A549 (cell line): ENCODE measurements around the gene FAH. TPM values are rescaled to one million over a fixed set of nuclear protein-coding genes. Genes with fewer than 3 reads are reported as not detected.

Experiments
- ATAC-seq, 2 experiments: fragments of 200-7000 bp in 1 of 2; fragments of >200 bp in 1 of 2; cut with Nextera tagmentation in 1 of 2; cut with Tn5 transposase in 1 of 2; 3 replicates each; pipeline versions ENCODE4 v1.8.0 to v1.9.1; 2018 to 2020; ENCODE audit warnings: mild to moderate bottlenecking in 1 of 2, moderate library complexity in 1 of 2
- CTCF ChIA-PET: fragments of 300-600 bp; sonication (Branson Sonifier 250); formaldehyde crosslinking; extraction: SDS; loops from one replicate; lab custom pipeline; 2021; ENCODE audit warnings: antibody characterized with exemption, inconsistent platforms; lab: Yijun Ruan, JAX
- POLR2A ChIA-PET: fragments of 350-600 bp; formaldehyde crosslinking; extraction: SDS; loops from one replicate; lab custom pipeline; 2021; ENCODE audit warnings: antibody characterized with exemption, inconsistent platforms; lab: Yijun Ruan, JAX
- DNase-seq, 2 experiments: peaks; one replicate each; pipeline versions ENCODE4 v3.0.0 to v3.0.0-alpha.2; 2011 to 2016; ENCODE audit warnings: low read depth in 1 of 2, low spot score in 1 of 2
- FAIRE-seq: peaks from 2 replicates; lab custom pipeline; 2011; peaks lifted over from hg19 to GRCh38; lab: Jason Lieb, UNC
- H3K27ac ChIP-seq, 2 experiments: fragments of >200 bp; sonication (Bioruptor Twin); formaldehyde crosslinking; 3 replicates each; pipeline ENCODE4 v1.5.1; 2016 to 2017
- H3K4me1 ChIP-seq: fragments of >200 bp; sonication (Bioruptor Twin); formaldehyde crosslinking; 3 replicates; pipeline ENCODE4 v1.6.1; 2016
- H3K4me2 ChIP-seq: fragments of >200 bp; sonication (Bioruptor Twin); formaldehyde crosslinking; 3 replicates; pipeline ENCODE4 v1.6.1; 2016
- H3K4me3 ChIP-seq: fragments of >200 bp; sonication (Bioruptor Twin); formaldehyde crosslinking; 3 replicates; pipeline ENCODE4 v1.5.1; 2016
- H3K9me3 ChIP-seq: fragments of >200 bp; sonication (Bioruptor Twin); formaldehyde crosslinking; 3 replicates; pipeline ENCODE4 v1.6.1; 2016
- CBX8 ChIP-seq: fragments of 200-600 bp; sonication (generic); IDR thresholded peaks from 2 replicates; pipeline ENCODE4 v1.6.1; 2016
- CEBPB ChIP-seq, 2 experiments: fragments of >200 bp in 1 of 2; sonication (Bioruptor Twin) in 1 of 2; formaldehyde crosslinking in 1 of 2; IDR thresholded peaks; 2 replicates each; pipeline ENCODE4 v1.6.1; 2012 to 2016
- CHD2 ChIP-seq: fragments of 150-350 bp; IDR thresholded peaks from 2 replicates; pipeline ENCODE4 v1.6.1; 2014; ENCODE audit warnings: low read length; ENCODE audit not compliant: partially characterized antibody
- CHD4 ChIP-seq: fragments of 200-600 bp; sonication (generic); IDR thresholded peaks from 2 replicates; pipeline ENCODE4 v1.6.1; 2016; ENCODE audit warnings: antibody characterized with exemption, mild to moderate bottlenecking, borderline replicate concordance
- EHF ChIP-seq: fragments of 250-450 bp; sonication (Bioruptor Pico); IDR thresholded peaks from 2 replicates; pipeline ENCODE4 v1.5.0; 2020; ENCODE audit warnings: mild to moderate bottlenecking
- EHMT2 ChIP-seq: fragments of 200-600 bp; sonication (generic); IDR thresholded peaks from 2 replicates; pipeline ENCODE4 v1.6.1; 2016; ENCODE audit warnings: antibody characterized with exemption, low read depth, mild to moderate bottlenecking, moderate library complexity
- EP300 ChIP-seq, 2 experiments: fragments of >200 bp; sonication (Bioruptor Twin); formaldehyde crosslinking; IDR thresholded peaks; 2 replicates in 1 of 2; 3 replicates in 1 of 2; pipeline ENCODE4 v1.6.1; 2016 to 2017
- FOSB ChIP-seq: fragments of 250-450 bp; sonication (Bioruptor Pico); IDR thresholded peaks from 2 replicates; pipeline ENCODE4 v1.5.0; 2020; ENCODE audit warnings: mild to moderate bottlenecking, moderate library complexity
- GATA3 ChIP-seq: IDR thresholded peaks from 2 replicates; pipeline ENCODE4 v1.6.1; 2012; ENCODE audit warnings: borderline replicate concordance
- HDAC2 ChIP-seq: fragments of 200-600 bp; sonication (generic); IDR thresholded peaks from 2 replicates; pipeline ENCODE4 v1.6.1; 2016
- HOXA7 ChIP-seq: fragments of 250-450 bp; sonication (Bioruptor Pico); IDR thresholded peaks from 2 replicates; pipeline ENCODE4 v1.5.0; 2020; ENCODE audit warnings: mild to moderate bottlenecking, moderate library complexity
- JUN ChIP-seq, 2 experiments: fragments of >200 bp; sonication (Bioruptor Twin); formaldehyde crosslinking; IDR thresholded peaks; 2 replicates in 1 of 2; 3 replicates in 1 of 2; pipeline ENCODE4 v1.6.1; 2016 to 2017
- KDM1A ChIP-seq: fragments of 200-600 bp; sonication (generic); IDR thresholded peaks from 2 replicates; pipeline ENCODE4 v1.6.1; 2016; ENCODE audit warnings: low read depth, mild to moderate bottlenecking
- KDM5A ChIP-seq: fragments of 200-600 bp; sonication (generic); IDR thresholded peaks from 2 replicates; pipeline ENCODE4 v1.6.1; 2016; ENCODE audit warnings: antibody characterized with exemption, mild to moderate bottlenecking
- MAFK ChIP-seq: fragments of 450-650 bp; IDR thresholded peaks from 2 replicates; pipeline ENCODE4 v1.6.1; 2014; ENCODE audit not compliant: partially characterized antibody
- NFE2L2 ChIP-seq: fragments of 150-350 bp; conservative IDR thresholded peaks from 2 replicates; pipeline ENCODE4 v1.6.1; 2014; ENCODE audit warnings: low read length
- NPAS2 ChIP-seq: fragments of 250-450 bp; sonication (Bioruptor Pico); IDR thresholded peaks from 2 replicates; pipeline ENCODE4 v1.8.0; 2022; ENCODE audit warnings: mild to moderate bottlenecking, moderate library complexity, borderline replicate concordance
- NR3C1 ChIP-seq: fragments of >200 bp; sonication (Bioruptor Twin); formaldehyde crosslinking; IDR thresholded peaks from 3 replicates; pipeline ENCODE4 v1.6.1; 2017
- POLR2AphosphoS2 ChIP-seq: conservative IDR thresholded peaks from 2 replicates; pipeline ENCODE4 v1.6.1; 2012; ENCODE audit warnings: low read length, improper control_type of control experiment, inconsistent platforms
- RCOR1 ChIP-seq: fragments of 150-350 bp; IDR thresholded peaks from 2 replicates; pipeline ENCODE4 v1.6.1; 2014; ENCODE audit warnings: antibody characterized with exemption, low read length, low read depth
- SMC3 ChIP-seq: fragments of >200 bp; sonication (Bioruptor Twin); formaldehyde crosslinking; IDR thresholded peaks from 3 replicates; pipeline ENCODE4 v1.6.1; 2018; ENCODE audit warnings: inconsistent platforms
- SREBF2 ChIP-seq: fragments of 450-650 bp; IDR thresholded peaks from 2 replicates; pipeline ENCODE4 v1.6.1; 2014; ENCODE audit warnings: mild to moderate bottlenecking, moderate library complexity
- TP53 ChIP-seq: fragments of 250-450 bp; sonication (Bioruptor Pico); IDR thresholded peaks from 2 replicates; pipeline ENCODE4 v1.5.0; 2021; ENCODE audit warnings: mild to moderate bottlenecking, moderate library complexity
- ZC3H11A ChIP-seq: fragments of 450-650 bp; IDR thresholded peaks from 2 replicates; pipeline ENCODE4 v1.6.1; 2014; ENCODE audit warnings: antibody characterized with exemption, mild to moderate bottlenecking
- ZSCAN20 ChIP-seq: fragments of 250-450 bp; sonication (Bioruptor Pico); IDR thresholded peaks from 2 replicates; pipeline ENCODE4 v1.8.0; 2022; ENCODE audit warnings: mild to moderate bottlenecking, moderate library complexity
- WGBS: methylation state at CpG from one replicate; pipeline ENCODE4 v1.1.6; 2017; ENCODE audit errors: missing lambda C conversion rate; 5-methylcytosine and 5-hydroxymethylcytosine counted together
- polyA plus RNA-seq, 4 experiments: library from polyadenylated mRNA; depleted of rRNA in 3 of 4; stranded (reverse); fragments of >200 nt; fragmentation: RNase III in 1 of 4; extraction: RNeasy Plus Mini Kit Qiagen cat#74134 plus additional on column Dnase treatment in 1 of 4; gene quantifications; 2 replicates in 3 of 4; 3 replicates in 1 of 4; pipeline ENCODE4 v1.2.3, GENCODE V29; 2011 to 2017
- TF ChIP-seq, protein P1 (sequence below): fragments of >200 bp; sonication (Bioruptor Twin); formaldehyde crosslinking; IDR thresholded peaks from 3 replicates; pipeline ENCODE4 v1.5.1; 2016
- TF ChIP-seq, protein P2 (sequence below): fragments of >200 bp; sonication (Bioruptor Twin); formaldehyde crosslinking; IDR thresholded peaks from 2 replicates; pipeline ENCODE4 v1.6.1; 2016
- TF ChIP-seq, protein P3 (sequence below): IDR thresholded peaks from 2 replicates; pipeline ENCODE4 v1.6.1; 2012
- TF ChIP-seq, protein P4 (sequence below): fragments of 150-350 bp; IDR thresholded peaks from 2 replicates; pipeline ENCODE4 v1.6.1; 2014; ENCODE audit warnings: low read depth, mild to moderate bottlenecking, low read length
- TF ChIP-seq, protein P5 (sequence below): fragments of 250-450 bp; sonication (Bioruptor Pico); IDR thresholded peaks from 2 replicates; pipeline ENCODE4 v1.5.0; 2020; ENCODE audit warnings: low read depth, mild to moderate bottlenecking, moderate library complexity
- TF ChIP-seq, protein P6 (sequence below): fragments of >200 bp; sonication (Bioruptor Twin); formaldehyde crosslinking; IDR thresholded peaks from 3 replicates; pipeline ENCODE4 v1.6.1; 2016

Gene FAH
- polyA plus RNA-seq, 2 of the 4 experiments (the other 2 are of a cell fraction) = 27.3 to 31.9 TPM

DNA sequence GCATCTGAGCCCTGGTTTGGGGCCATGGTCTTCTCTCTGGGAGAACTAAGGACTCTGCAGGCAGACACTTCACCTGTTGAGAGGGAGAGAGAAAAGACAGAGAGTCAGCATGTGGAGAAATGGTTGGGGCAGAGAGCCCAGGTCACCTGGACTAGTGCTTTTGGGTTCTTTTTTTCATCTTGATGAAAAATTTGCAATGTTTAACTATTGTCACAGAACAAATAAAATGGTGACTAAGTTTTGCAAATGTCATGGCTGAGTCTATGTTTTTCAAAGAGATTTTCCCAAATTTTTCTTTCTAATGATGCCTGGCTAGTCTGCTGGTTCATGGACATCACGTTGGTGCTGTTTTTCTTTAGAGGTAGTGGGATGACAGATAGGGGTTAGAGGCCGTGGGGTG lies 17.8 kb downstream of the FAH start:
- WGBS = 70% methylated on average over 2 of the region's 2 CpGs
- no peak overlapping the region for H3K4me3 ChIP-seq
- ChIA-PET CTCF (interaction anchor here (0.7 to 1.3 kb wide), 3 partner anchors 11 to 789 kb away, joined by 3 to 6 read pairs (median 3); no protein-coding TSS in a partner anchor), POLR2A (no interaction called here)
- TF ChIP-seq HDAC2 (no peak), EHF (CRISPR knock-in tag) (no peak), SREBF2 (no peak), EHMT2 (no peak), CEBPB (IDR thresholded peaks at IDR 0.05) (no peak), JUN (IDR thresholded peaks at IDR 0.05) (no peak), NPAS2 (CRISPR knock-in tag) (no peak), HOXA7 (CRISPR knock-in tag) (no peak), SMC3 (no peak), GATA3 (no peak), FOSB (no peak), CHD4 (no peak), CBX8 (no peak), CHD2 (no peak), NR3C1 (no peak)
- TF ChIP-seq, protein P1, sequence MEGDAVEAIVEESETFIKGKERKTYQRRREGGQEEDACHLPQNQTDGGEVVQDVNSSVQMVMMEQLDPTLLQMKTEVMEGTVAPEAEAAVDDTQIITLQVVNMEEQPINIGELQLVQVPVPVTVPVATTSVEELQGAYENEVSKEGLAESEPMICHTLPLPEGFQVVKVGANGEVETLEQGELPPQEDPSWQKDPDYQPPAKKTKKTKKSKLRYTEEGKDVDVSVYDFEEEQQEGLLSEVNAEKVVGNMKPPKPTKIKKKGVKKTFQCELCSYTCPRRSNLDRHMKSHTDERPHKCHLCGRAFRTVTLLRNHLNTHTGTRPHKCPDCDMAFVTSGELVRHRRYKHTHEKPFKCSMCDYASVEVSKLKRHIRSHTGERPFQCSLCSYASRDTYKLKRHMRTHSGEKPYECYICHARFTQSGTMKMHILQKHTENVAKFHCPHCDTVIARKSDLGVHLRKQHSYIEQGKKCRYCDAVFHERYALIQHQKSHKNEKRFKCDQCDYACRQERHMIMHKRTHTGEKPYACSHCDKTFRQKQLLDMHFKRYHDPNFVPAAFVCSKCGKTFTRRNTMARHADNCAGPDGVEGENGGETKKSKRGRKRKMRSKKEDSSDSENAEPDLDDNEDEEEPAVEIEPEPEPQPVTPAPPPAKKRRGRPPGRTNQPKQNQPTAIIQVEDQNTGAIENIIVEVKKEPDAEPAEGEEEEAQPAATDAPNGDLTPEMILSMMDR = no peak
- TF ChIP-seq, protein P2, sequence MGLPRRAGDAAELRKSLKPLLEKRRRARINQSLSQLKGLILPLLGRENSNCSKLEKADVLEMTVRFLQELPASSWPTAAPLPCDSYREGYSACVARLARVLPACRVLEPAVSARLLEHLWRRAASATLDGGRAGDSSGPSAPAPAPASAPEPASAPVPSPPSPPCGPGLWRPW = no peak
- TF ChIP-seq, protein P3, sequence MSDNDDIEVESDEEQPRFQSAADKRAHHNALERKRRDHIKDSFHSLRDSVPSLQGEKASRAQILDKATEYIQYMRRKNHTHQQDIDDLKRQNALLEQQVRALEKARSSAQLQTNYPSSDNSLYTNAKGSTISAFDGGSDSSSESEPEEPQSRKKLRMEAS = no peak
- TF ChIP-seq, protein P4, sequence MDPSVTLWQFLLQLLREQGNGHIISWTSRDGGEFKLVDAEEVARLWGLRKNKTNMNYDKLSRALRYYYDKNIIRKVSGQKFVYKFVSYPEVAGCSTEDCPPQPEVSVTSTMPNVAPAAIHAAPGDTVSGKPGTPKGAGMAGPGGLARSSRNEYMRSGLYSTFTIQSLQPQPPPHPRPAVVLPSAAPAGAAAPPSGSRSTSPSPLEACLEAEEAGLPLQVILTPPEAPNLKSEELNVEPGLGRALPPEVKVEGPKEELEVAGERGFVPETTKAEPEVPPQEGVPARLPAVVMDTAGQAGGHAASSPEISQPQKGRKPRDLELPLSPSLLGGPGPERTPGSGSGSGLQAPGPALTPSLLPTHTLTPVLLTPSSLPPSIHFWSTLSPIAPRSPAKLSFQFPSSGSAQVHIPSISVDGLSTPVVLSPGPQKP = no peak
- DNase-seq = no peak
- peak overlapping the region in 1 of 2 experiments; percentile 20; a peak in 1 of 6 replicates for H3K27ac ChIP-seq
- ATAC-seq = no peak
- no peaks in the 10 kb centered on the region for H3K9me3 ChIP-seq
- H3K4me2 ChIP-seq = no peak overlapping the region
- H3K4me1 ChIP-seq = no peaks in the 10 kb centered on the region
- FAIRE-seq = no peak

DNA sequence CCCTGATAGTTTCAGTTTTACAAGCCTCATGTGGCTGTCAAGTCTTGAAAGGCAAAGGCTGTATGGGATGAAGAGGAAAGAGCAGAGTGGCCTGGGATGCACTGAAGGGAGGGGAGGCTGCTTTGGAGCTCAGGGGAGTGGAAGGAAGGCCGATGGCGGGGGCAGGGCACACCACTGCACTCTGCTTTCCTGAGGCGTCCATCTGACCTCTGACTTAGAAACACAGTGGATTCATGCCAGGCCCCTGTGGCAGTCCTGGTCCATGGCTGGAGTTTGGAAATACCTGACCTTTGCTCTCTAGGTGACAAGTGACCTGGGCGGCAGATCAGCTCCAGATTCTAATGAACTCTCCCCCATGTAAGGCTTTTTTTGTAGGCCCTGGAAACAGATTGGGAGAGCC lies 19.0 kb downstream of the FAH start:
- H3K4me3 ChIP-seq = no peak overlapping the region
- no peak for ATAC-seq
- TF ChIP-seq EP300 (IDR thresholded peaks at IDR 0.05) (no peak), TP53 (no peak), SMC3 (no peak), MAFK (no peak), KDM5A (no peak), NFE2L2 (no peak), ZC3H11A (no peak), KDM1A (no peak), JUN (IDR thresholded peaks at IDR 0.05) (no peak), CBX8 (no peak), ZSCAN20 (CRISPR knock-in tag) (no peak), HDAC2 (no peak), POLR2AphosphoS2 (no peak), RCOR1 (no peak)
- TF ChIP-seq, protein P5, sequence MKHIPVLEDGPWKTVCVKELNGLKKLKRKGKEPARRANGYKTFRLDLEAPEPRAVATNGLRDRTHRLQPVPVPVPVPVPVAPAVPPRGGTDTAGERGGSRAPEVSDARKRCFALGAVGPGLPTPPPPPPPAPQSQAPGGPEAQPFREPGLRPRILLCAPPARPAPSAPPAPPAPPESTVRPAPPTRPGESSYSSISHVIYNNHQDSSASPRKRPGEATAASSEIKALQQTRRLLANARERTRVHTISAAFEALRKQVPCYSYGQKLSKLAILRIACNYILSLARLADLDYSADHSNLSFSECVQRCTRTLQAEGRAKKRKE = no peak
- TF ChIP-seq, protein P6, sequence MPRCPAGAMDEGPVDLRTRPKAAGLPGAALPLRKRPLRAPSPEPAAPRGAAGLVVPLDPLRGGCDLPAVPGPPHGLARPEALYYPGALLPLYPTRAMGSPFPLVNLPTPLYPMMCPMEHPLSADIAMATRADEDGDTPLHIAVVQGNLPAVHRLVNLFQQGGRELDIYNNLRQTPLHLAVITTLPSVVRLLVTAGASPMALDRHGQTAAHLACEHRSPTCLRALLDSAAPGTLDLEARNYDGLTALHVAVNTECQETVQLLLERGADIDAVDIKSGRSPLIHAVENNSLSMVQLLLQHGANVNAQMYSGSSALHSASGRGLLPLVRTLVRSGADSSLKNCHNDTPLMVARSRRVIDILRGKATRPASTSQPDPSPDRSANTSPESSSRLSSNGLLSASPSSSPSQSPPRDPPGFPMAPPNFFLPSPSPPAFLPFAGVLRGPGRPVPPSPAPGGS = no peak
- TF ChIP-seq, protein P4 = no peak
- TF ChIP-seq, protein P3 = no peak
- TF ChIP-seq, all 56 proteins: peak for 0
- POLR2A ChIA-PET = no interaction called here
- Histone ChIP-seq H3K27ac (no peak overlapping the region), H3K4me2 (no peak overlapping the region), H3K9me3 (no peaks in the 10 kb centered on the region), H3K4me1 (no peaks in the 10 kb centered on the region)
- WGBS = 87% methylated on average over 4 of the region's 4 CpGs
- no peak for DNase-seq
- CTCF ChIA-PET = interaction anchor here (0.6 to 4.8 kb wide), 14 partner anchors 10 to 790 kb away, joined by 3 to 36 read pairs (median 4); partner anchors contain the start of gene ZFAND6
- FAIRE-seq = no peak
